PC-9 (cell line): ENCODE results near the gene SH3GL3.

ENCODE experiments used
- EZH2 ChIP-seq: fragments of 200-600 bp; sonication (generic); IDR thresholded peaks from 2 replicates; pipeline ENCODE4 v1.8.0; 2017; ENCODE audit warnings: antibody characterized with exemption, low read depth
- TF ChIP-seq, protein P1 (sequence below): fragments of 200-600 bp; sonication (generic); conservative IDR thresholded peaks from 2 replicates; pipeline ENCODE4 v1.6.1; 2017; ENCODE audit warnings: mixed run types, antibody characterized with exemption, mild to moderate bottlenecking, moderate library complexity

DNA sequence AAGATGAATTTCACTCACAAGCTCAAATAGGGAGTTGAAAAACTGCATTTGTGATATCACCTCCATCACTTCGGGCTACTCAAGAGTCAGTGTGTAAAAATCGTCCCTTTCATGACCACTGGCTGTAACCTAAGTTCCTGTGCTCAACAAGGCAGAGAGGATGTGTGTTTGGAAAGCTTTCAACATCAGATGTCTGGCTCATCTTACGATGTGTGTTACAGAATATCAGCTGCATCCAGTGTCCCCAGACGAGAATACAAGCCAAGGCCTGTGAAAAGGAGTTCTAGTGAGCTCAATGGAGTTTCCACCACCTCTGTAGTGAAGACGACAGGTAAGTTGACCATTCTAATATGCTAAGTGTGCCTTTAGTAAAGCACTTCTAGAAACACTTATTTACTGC is 141.3 kb downstream of the SH3GL3 start:
- TF ChIP-seq, protein P1, sequence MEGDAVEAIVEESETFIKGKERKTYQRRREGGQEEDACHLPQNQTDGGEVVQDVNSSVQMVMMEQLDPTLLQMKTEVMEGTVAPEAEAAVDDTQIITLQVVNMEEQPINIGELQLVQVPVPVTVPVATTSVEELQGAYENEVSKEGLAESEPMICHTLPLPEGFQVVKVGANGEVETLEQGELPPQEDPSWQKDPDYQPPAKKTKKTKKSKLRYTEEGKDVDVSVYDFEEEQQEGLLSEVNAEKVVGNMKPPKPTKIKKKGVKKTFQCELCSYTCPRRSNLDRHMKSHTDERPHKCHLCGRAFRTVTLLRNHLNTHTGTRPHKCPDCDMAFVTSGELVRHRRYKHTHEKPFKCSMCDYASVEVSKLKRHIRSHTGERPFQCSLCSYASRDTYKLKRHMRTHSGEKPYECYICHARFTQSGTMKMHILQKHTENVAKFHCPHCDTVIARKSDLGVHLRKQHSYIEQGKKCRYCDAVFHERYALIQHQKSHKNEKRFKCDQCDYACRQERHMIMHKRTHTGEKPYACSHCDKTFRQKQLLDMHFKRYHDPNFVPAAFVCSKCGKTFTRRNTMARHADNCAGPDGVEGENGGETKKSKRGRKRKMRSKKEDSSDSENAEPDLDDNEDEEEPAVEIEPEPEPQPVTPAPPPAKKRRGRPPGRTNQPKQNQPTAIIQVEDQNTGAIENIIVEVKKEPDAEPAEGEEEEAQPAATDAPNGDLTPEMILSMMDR, result no peak
- no peak for TF ChIP-seq EZH2
